Peyer's patch (tissue), 4 donors: Measurements from ENCODE around the gene TMEM81.

ENCODE experiments used
- CTCF ChIP-seq, 6 experiments: fragments of 450-650 bp in 4 of 6; fragments of 200-600 bp in 2 of 6; sonication (generic) in 1 of 6; IDR thresholded peaks; one replicate each; pipeline ENCODE4 v1.5.1; 2017 to 2019; ENCODE audit warnings: antibody characterized with exemption in 6 of 6, mild to moderate bottlenecking in 3 of 6, moderate library complexity in 1 of 6
- POLR2A ChIP-seq, 2 donors: fragments of 450-650 bp; IDR thresholded peaks; one replicate each; pipeline ENCODE4 v1.5.1; 2017; ENCODE audit warnings: antibody characterized with exemption in 2 of 2, mild to moderate bottlenecking in 2 of 2, moderate library complexity in 2 of 2

- no peak for TF ChIP-seq CTCF (IDR thresholded peaks at IDR 0.05)
- no peak for TF ChIP-seq POLR2A (IDR thresholded peaks at IDR 0.05)
Observed at GRCh38 chr1:205122489-205122882, 38.2 kb upstream of the TMEM81 start.
